Measurements from ENCODE around the gene DOCK8.

DOCK8 gene

GRCh38 chr9:306907-307306 lies 92.2 kb downstream of the DOCK8 start:
- peak; percentile 51 for DNase-seq (ENCODE audit: low spot score)

DNA sequence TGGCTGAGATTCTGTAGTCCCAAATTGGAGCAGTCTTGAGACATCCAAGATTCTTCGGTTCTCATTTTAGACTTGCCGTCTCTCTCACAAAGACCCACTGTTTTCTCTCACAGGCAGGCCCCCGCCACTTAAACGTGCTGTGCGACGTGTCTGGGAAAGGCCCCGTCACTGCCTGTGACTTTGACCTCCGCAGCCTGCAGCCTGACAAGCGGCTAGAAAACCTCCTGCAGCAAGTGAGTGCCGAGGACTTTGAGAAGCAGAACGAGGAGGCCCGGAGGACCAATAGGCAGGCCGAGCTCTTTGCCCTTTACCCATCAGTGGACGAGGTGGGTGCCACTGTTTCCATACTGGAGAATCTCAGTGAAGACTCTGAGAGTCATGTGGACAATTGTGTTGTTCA lies 97.2 kb downstream of the DOCK8 start:
- no peak for DNase-seq (ENCODE audit: low spot score)

- no peak for DNase-seq (ENCODE audit: low spot score)
These were observed 98.1 kb downstream of the DOCK8 start for GRCh38 chr9:312596-313320.

GRCh38 chr9:316382-316965 lies 101.8 kb downstream of the DOCK8 start:
- no peak for DNase-seq (ENCODE audit: low spot score)

- no peak for DNase-seq (ENCODE audit: low spot score)
These were observed 104.0 kb downstream of the DOCK8 start for GRCh38 chr9:318646-319045.

- no peak for DNase-seq (ENCODE audit: low spot score)
These were observed 110.3 kb downstream of the DOCK8 start for GRCh38 chr9:324971-325370.

GRCh38 chr9:326667-327066 lies 112.0 kb downstream of the DOCK8 start:
- no peak for DNase-seq (ENCODE audit: low spot score)

GRCh38 chr9:328453-328852 lies 113.8 kb downstream of the DOCK8 start:
- DNase-seq (ENCODE audit: low spot score) = no peak

GRCh38 chr9:331197-331596 lies 116.5 kb downstream of the DOCK8 start:
- DNase-seq (ENCODE audit: low spot score) = no peak

DNA sequence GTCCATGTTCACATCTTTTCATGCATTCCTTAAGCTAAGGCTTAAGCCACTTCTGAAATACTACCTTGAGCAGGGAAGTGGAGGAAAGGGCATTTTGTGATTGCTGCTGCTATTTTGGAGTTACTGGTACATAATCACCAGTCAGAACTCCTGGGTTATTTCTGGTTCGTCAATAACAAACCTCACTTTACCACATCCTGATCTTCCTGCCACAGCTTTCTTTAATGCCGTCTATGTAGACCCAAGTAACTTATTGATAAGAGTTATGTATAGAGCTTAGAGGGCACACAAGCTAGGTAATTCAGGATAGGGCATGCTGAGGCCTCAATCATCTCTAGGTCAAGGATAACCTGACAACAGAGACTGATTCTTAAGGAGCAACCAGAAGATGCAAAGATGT lies 120.7 kb downstream of the DOCK8 start:
- peak; percentile 3 for DNase-seq (ENCODE audit: low spot score)

- no peak for DNase-seq (ENCODE audit: low spot score)
These were observed 121.4 kb downstream of the DOCK8 start for GRCh38 chr9:336039-336438.

DNA sequence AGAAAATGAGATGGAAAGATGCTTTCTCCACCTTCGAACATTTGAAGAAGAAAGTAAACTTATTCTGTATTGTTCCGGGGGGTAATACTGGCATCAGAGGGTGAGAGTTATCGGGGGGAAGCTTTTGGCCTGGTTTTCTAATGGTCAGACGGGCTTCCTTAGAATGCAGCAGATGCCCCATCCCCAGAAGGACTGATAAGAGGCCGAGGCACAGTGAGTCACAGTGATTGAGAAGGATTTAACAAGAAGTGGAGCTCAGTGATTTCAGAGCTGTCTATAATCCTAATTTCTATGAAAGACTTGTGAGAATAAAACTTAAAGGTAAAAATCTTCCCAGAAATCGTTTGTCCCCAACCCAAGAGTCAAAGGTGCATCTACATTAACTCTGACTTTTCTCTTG lies 123.9 kb downstream of the DOCK8 start:
- DNase-seq (ENCODE audit: low spot score) = no peak

- no peak for DNase-seq (ENCODE audit: low spot score)
These were observed 127.2 kb downstream of the DOCK8 start for GRCh38 chr9:341634-342421.

- DNase-seq (ENCODE audit: low spot score) = no peak
These were observed 129.1 kb downstream of the DOCK8 start for GRCh38 chr9:343773-344172.

DNA sequence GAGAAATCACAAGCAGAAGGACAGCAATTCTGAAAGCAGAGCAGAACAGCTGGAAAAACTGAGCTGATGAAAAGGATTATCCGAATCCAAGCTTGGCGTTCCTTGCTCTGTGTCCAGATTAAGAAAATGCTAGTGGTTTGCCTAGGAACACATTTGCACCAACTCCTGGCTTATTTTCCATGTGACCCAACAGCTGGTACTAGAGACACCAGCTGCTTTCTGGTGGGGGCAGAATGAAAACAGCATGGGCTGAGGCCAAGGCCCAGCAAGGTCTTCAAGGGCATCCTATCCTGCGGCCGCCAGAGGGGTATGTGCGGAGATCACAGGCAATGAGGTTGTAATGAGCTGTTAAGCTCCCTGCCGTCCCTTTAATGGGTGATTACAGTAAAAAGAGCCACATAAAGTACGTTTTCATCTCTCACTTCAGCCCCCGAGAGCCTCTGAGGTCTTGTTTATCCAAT lies 131.5 kb downstream of the DOCK8 start:
- DNase-seq (ENCODE audit: low spot score) = no peak

DNA sequence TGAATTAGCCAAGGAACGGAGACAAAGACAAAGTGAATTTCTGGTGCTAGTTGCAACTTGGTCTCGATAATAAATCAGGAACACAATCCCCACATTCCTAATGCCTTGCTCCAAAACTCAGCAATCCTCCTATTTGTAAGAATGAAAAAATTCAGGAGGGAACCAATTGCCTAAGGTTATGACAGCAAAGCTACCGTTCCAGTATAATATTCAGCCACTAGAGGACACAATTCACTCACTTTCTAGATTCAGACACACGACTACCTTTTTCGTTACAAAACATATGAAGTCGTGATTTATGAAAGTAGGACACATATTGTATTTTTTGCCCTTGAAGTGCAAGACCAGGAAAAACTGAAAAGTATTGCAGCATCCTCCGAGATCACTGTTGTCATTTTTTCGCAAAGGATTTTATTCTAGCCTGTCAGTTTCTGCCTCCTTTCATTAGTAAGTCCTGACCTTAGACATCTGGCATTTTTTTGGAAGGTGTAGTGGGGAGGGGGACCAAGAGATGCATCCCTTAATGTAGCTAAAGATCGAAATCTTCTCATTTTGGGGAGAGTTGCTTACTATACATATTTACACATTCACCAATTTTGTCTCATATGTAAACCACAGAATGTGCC lies 133.1 kb downstream of the DOCK8 start:
- DNase-seq (ENCODE audit: low spot score) = no peak

DNA sequence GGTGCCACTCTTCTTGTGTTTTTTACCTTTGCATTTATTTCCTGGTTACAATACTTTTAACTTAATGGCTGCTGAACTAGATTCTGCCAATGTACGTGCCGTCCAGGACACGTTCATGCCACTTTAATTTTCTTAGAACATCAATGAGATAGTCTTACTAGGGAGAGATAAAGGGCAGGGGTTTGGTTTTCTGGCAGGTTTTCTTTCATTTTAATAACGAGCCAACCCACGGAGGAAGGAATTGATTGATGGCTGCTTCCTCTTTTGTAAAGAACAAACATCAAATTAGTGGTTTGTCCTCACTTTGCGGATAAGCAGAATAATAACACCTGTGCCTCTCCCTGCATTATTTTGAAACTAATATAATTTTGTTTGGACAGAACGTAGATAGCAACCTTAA lies 135.7 kb downstream of the DOCK8 start:
- no peak for DNase-seq (ENCODE audit: low spot score)

- no peak for DNase-seq (ENCODE audit: low spot score)
These were observed 137.3 kb downstream of the DOCK8 start for GRCh38 chr9:351916-352315.

GRCh38 chr9:353077-353476 lies 138.4 kb downstream of the DOCK8 start:
- no peak for DNase-seq (ENCODE audit: low spot score)

DNA sequence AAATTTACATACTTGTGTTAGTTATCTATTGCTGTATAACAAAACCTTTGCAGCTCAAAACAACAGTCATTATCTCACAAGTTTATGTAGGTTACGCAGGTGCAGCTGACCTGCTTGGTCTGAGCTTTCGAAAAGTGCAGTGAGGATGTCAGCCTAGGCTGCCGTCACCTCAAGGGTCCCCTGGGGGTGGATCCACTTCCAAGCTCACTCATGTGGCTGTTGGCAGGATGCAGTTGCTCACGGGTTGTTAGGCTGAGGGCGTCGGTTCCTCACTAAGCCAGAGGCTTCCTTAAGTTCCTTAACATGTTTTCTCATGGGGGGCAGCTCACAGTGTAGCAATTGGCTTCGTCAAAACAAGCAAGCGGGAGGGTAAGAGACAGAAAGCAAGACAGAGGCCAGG lies 139.8 kb downstream of the DOCK8 start:
- no peak for DNase-seq (ENCODE audit: low spot score)

DNA sequence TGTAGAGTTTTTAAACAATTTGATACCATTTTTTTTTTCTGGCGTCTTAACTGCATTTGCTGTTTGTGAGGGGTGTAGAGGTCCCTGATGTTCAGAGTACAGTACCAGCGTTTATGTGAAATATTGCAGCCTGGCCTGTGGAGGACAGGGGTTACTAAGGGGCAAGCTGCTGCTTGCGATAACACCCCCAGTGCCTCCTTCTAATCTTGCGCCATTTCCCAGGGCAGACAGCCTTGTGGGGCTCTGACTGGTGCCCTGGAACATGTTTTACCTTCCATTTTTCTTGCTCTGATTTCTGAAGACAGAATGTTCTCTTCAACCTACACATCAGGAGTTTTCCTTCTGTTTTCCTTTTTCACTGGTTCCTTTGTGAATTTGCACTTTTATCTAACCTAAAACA lies 142.9 kb downstream of the DOCK8 start:
- DNase-seq (ENCODE audit: low spot score) = no peak

- DNase-seq (ENCODE audit: low spot score) = no peak
These were observed 148.1 kb downstream of the DOCK8 start for GRCh38 chr9:362561-363273.
